Transverse colon (tissue), 4 donors: ENCODE results near the gene GADL1. TPM values are rescaled to one million over a fixed set of nuclear protein-coding genes. Genes with fewer than 3 reads are reported as not detected.

Experiments used
- DNase-seq: peaks from one replicate; pipeline ENCODE4 v3.0.0-alpha.2; 2019
- H3K27ac ChIP-seq, 4 donors: fragments of 200-600 bp; sonication (generic); 2 replicates each; pipeline ENCODE4 v1.5.1; 2016 to 2018; ENCODE audit warnings: inconsistent platforms in 4 of 4
- H3K27me3 ChIP-seq: fragments of 200-600 bp; sonication (generic); 2 replicates; pipeline ENCODE4 v1.5.1; 2017; ENCODE audit warnings: inconsistent platforms
- H3K36me3 ChIP-seq, 4 donors: fragments of 200-600 bp; sonication (generic); 2 replicates each; pipeline ENCODE4 v1.5.1; 2017 to 2019; ENCODE audit warnings: inconsistent platforms in 4 of 4
- H3K4me1 ChIP-seq, 4 donors: fragments of 200-600 bp; sonication (generic); 2 replicates each; pipeline ENCODE4 v1.5.1; 2017 to 2020; ENCODE audit warnings: inconsistent platforms in 4 of 4
- H3K4me3 ChIP-seq, 4 donors: fragments of 200-600 bp; sonication (generic); 1 replicate in 1 of 4; 2 replicates in 3 of 4; pipeline versions ENCODE4 v1.5.1 to v1.6.1; 2017 to 2019; ENCODE audit warnings: inconsistent platforms in 4 of 4
- H3K9me3 ChIP-seq, 2 donors: fragments of 200-600 bp; sonication (generic); 2 replicates each; pipeline ENCODE4 v1.5.1; 2017 to 2019; ENCODE audit warnings: inconsistent platforms in 2 of 2
- EP300 ChIP-seq: sonication (generic); formaldehyde crosslinking; IDR thresholded peaks from one replicate; pipeline ENCODE4 v1.6.1; 2017; ENCODE audit warnings: antibody characterized with exemption, low read depth
- POLR2A ChIP-seq: fragments of 450-650 bp; IDR thresholded peaks from one replicate; pipeline ENCODE4 v1.6.1; 2016; ENCODE audit warnings: antibody characterized with exemption, mild to moderate bottlenecking, moderate library complexity
- POLR2AphosphoS5 ChIP-seq, 3 donors: sonication (generic); formaldehyde crosslinking; IDR thresholded peaks; one replicate each; pipeline ENCODE4 v1.6.1; 2016; ENCODE audit warnings: antibody characterized with exemption in 3 of 3
- WGBS, 2 donors: methylation state at CpG; one replicate each; pipeline ENCODE4 v1.1.5; 2018; ENCODE audit warnings: low coverage in 1 of 2; 5-methylcytosine and 5-hydroxymethylcytosine counted together
- in situ Hi-C, 4 donors: fragments of 200-750 bp; cut with MboI; loops; one replicate each; pipeline versions ENCODE4 v1.15.0 to v1.15.1; 2017; ENCODE audit warnings: low sequenced_read_pairs in 3 of 4, low pct_ligation_motif_present in 1 of 4, low pct_unique_long_range_greater_than_20kb in 1 of 4
- intact Hi-C: fragments of 100-400 bp; cut with DNase I; formaldehyde crosslinking; loops from one replicate; pipeline ENCODE4 v1.15.1; 2023; ENCODE audit warnings: low total_unique reads
- total RNA-seq, 4 donors: library from RNA; depleted of rRNA; stranded (reverse); fragments of >200 nt; gene quantifications; one replicate each; pipeline ENCODE4 v1.1.0, GENCODE V29; 2016
- TF ChIP-seq, protein P1 (sequence below), 5 experiments: fragments of 200-600 bp in 3 of 5; fragments of 450-650 bp in 2 of 5; sonication (generic) in 3 of 5; IDR thresholded peaks; 1 replicate in 2 of 5; 2 replicates in 3 of 5; pipeline ENCODE4 v1.5.1; 2016 to 2017; ENCODE audit warnings: antibody characterized with exemption in 5 of 5, inconsistent platforms in 3 of 5, mild to moderate bottlenecking in 2 of 5, moderate library complexity in 1 of 5

Gene GADL1, protein sequence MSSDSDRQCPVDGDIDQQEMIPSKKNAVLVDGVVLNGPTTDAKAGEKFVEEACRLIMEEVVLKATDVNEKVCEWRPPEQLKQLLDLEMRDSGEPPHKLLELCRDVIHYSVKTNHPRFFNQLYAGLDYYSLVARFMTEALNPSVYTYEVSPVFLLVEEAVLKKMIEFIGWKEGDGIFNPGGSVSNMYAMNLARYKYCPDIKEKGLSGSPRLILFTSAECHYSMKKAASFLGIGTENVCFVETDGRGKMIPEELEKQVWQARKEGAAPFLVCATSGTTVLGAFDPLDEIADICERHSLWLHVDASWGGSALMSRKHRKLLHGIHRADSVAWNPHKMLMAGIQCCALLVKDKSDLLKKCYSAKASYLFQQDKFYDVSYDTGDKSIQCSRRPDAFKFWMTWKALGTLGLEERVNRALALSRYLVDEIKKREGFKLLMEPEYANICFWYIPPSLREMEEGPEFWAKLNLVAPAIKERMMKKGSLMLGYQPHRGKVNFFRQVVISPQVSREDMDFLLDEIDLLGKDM
- not detected for total RNA-seq

DNA sequence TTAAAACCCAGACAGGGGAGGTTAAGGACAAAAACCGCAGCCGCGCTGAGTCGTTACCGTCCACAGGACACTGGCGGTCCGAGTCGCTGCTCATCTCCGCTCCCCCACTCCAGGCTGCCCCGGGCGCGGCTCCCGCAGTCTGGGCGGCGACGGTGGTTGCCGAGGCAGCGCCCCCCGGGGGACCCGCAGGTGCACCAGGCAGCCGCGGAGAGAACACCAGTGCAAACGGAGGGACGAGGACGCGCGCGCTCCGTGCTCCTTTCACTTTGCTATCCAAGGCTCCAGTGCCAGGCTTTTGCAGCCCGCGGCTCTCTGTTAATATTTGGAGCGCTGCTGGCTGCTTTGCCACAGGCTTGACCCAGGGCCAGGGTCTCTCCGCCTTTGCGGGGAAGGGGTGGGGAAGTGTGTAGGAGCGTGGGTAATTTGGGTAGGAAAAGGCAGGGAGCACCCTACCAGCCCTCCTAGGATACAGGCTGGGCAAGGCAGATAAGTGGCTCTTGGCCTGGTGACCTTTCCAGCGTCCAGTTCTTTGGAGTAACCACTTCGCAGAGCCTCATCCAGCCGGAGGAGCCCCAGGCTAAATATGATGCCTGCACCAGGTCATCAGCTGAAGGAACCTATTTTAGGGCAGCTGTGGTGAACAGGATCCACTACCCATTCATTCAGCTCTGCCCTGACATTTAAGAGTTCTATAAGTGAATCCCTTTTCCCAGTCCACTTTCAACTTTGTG, at the start of gene GADL1:
GADL1 (minus strand) TSS at position 141 of the 731 bp plus-strand sequence; CDS start at position 94, 47 bp downstream.
- peaks cover 53% of the 10 kb centered on the region for H3K27me3 ChIP-seq
- no peak within 1 kb of the TSS for H3K27ac ChIP-seq
- peak within 1 kb of the TSS; percentile 9 to 59 (median 40) for H3K4me3 ChIP-seq
- H3K4me1 ChIP-seq: peaks cover 0 to 10% (median 1%) of the 10 kb centered on the region in 4 donors
- DNase-seq: no peak
- H3K36me3 ChIP-seq: no peaks in the 10 kb centered on the region
- TF ChIP-seq, protein P1, sequence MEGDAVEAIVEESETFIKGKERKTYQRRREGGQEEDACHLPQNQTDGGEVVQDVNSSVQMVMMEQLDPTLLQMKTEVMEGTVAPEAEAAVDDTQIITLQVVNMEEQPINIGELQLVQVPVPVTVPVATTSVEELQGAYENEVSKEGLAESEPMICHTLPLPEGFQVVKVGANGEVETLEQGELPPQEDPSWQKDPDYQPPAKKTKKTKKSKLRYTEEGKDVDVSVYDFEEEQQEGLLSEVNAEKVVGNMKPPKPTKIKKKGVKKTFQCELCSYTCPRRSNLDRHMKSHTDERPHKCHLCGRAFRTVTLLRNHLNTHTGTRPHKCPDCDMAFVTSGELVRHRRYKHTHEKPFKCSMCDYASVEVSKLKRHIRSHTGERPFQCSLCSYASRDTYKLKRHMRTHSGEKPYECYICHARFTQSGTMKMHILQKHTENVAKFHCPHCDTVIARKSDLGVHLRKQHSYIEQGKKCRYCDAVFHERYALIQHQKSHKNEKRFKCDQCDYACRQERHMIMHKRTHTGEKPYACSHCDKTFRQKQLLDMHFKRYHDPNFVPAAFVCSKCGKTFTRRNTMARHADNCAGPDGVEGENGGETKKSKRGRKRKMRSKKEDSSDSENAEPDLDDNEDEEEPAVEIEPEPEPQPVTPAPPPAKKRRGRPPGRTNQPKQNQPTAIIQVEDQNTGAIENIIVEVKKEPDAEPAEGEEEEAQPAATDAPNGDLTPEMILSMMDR (IDR thresholded peaks at IDR 0.05): no peak
- no peak for TF ChIP-seq POLR2A
- TF ChIP-seq POLR2AphosphoS5 (IDR thresholded peaks at IDR 0.05): no peak
- no peak for TF ChIP-seq EP300
- H3K9me3 ChIP-seq: no peaks in the 10 kb centered on the region
- WGBS, 2 donors: 5% methylated on average over 38 of the region's 38 CpGs; no CpG with 5 or more reads in 1 of the 2 donors
- intact Hi-C loops: no loop called here
- in situ Hi-C loops: no loop called here

DNA sequence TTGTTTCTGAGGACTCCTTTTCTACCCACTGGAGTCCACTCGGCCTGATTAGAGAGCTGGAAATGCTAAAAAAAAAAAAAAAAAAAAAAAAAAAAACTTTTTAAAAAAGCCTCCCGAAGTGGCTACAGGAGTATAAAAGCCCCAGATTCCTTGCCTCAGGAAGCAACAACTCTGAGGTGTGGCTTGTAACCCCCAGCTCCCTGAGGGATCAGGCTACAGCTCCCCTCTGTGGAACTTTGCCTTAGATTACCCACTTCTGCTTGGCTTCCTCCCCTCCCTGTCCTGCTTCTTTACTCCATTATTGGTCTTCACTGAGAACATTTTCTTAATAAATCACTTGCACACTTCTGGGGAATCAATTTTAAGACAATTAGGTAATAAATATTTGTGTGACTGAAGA, 49.7 kb upstream of the GADL1 start:
- Histone ChIP-seq H3K9me3 (no peaks in the 10 kb centered on the region), H3K4me3 (no peak overlapping the region), H3K36me3 (no peaks in the 10 kb centered on the region), H3K27me3 (no peaks in the 10 kb centered on the region), H3K4me1 (no peaks in the 10 kb centered on the region), H3K27ac (no peak overlapping the region)
- no peak for DNase-seq
- 50 to 86% methylated on average over 1 to 2 of the region's 2 CpGs for WGBS, 2 donors
- intact Hi-C loops (no loop called here), in situ Hi-C loops (no loop called here)
- TF ChIP-seq, protein P1 (IDR thresholded peaks at IDR 0.05): no peak
- TF ChIP-seq POLR2A (no peak), POLR2AphosphoS5 (IDR thresholded peaks at IDR 0.05) (no peak), EP300 (no peak)

DNA sequence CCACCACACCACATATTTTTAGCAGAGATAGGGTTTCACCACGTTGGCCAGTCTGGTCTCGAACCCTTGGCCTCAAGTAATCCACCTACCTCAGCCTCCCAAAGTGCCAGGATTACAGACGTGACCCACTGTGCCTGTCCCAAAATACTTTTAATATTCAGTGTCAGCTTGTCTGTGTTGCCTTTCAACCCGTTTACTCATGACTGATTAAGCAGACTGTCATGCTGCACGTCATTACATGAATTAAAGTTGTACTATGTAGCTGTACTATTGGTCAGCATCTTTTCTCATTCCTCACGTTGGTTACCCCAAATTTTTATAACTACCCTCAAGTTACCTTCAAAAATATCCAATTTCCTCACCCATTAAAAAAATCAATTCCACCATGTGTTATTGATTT, 48.7 kb upstream of the GADL1 start:
- Histone ChIP-seq H3K27me3 (no peaks in the 10 kb centered on the region), H3K4me3 (no peak overlapping the region), H3K9me3 (no peaks in the 10 kb centered on the region), H3K4me1 (no peaks in the 10 kb centered on the region), H3K36me3 (no peaks in the 10 kb centered on the region), H3K27ac (no peak overlapping the region)
- WGBS, 2 donors: 76 to 88% methylated on average over 4 to 6 of the region's 6 CpGs
- in situ Hi-C loops: no loop called here
- intact Hi-C loops: no loop called here
- no peak for DNase-seq
- no peak for TF ChIP-seq POLR2A
- TF ChIP-seq POLR2AphosphoS5 (IDR thresholded peaks at IDR 0.05): no peak
- no peak for TF ChIP-seq EP300
- TF ChIP-seq, protein P1 (IDR thresholded peaks at IDR 0.05): no peak

DNA sequence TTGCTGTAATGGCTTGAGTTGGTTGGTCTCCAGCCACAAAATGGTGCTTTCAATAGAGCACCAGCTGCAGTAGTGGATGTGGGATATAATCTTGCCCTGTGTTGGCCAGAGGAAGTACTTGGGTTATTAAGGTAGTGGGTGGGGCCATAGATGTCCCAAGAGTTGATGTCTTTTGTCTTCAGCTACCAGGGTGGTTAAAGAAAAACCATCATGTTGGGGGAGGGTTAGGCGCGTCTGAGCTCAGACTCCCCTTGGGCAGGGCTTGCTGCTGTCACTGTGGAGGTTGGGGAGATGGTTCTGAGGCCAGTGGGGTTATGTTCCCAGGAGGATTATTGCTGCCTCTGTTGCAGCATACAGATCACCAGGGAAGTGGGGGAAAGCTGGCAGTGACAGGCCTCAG, 46.9 kb upstream of the GADL1 start:
- H3K27me3 ChIP-seq: no peaks in the 10 kb centered on the region
- no peak for DNase-seq
- H3K9me3 ChIP-seq: no peaks in the 10 kb centered on the region
- no peaks in the 10 kb centered on the region for H3K36me3 ChIP-seq
- no peaks in the 10 kb centered on the region for H3K4me1 ChIP-seq
- H3K4me3 ChIP-seq: no peak overlapping the region
- in situ Hi-C loops (no loop called here), intact Hi-C loops (no loop called here)
- H3K27ac ChIP-seq: no peak overlapping the region
- TF ChIP-seq POLR2AphosphoS5 (IDR thresholded peaks at IDR 0.05) (no peak), POLR2A (no peak), EP300 (no peak)
- TF ChIP-seq, protein P1 (IDR thresholded peaks at IDR 0.05): no peak
- 83% methylated on average over 2 of the region's 2 CpGs; no CpG with 5 or more reads in 1 of the 2 donors for WGBS, 2 donors
